K562 (cell line): ENCODE data around the gene POP7. TPM values are rescaled to one million over a fixed set of nuclear protein-coding genes. Genes with fewer than 3 reads are reported as not detected.

Experiments
- ARID1B ChIP-seq: fragments of 450-650 bp; IDR thresholded peaks from 2 replicates; pipeline ENCODE4 v1.6.1; 2016; ENCODE audit warnings: antibody characterized with exemption, mild to moderate bottlenecking, inconsistent platforms
- GTF2F1 ChIP-seq: IDR thresholded peaks from 2 replicates; pipeline ENCODE4 v1.6.1; 2011; ENCODE audit warnings: low read depth, low read length, improper control_type of control experiment
- MTF1 ChIP-seq: fragments of 250-450 bp; sonication (Bioruptor Pico); IDR thresholded peaks from 2 replicates; pipeline ENCODE4 v1.9.0; 2021; ENCODE audit warnings: moderate library complexity, mild to moderate bottlenecking, inconsistent platforms, borderline replicate concordance
- NONO ChIP-seq, 2 experiments: fragments of 200-400 bp in 1 of 2; fragments of 450-650 bp in 1 of 2; formaldehyde crosslinking in 1 of 2; IDR thresholded peaks; 2 replicates each; pipeline ENCODE4 v1.6.1; 2017; ENCODE audit warnings: low read depth in 2 of 2, mild to moderate bottlenecking in 2 of 2, moderate library complexity in 2 of 2, low read length in 1 of 2
- NUFIP1 ChIP-seq: fragments of 450-650 bp; IDR thresholded peaks from 2 replicates; pipeline ENCODE4 v1.6.1; 2018; ENCODE audit not compliant: partially characterized antibody
- POLR2G ChIP-seq: fragments of 200-400 bp; formaldehyde crosslinking; IDR thresholded peaks from 2 replicates; pipeline ENCODE4 v1.6.1; 2017; ENCODE audit warnings: low read depth, mild to moderate bottlenecking, antibody characterized with exemption, low read length, moderate library complexity
- SPI1 ChIP-seq: IDR thresholded peaks from 2 replicates; pipeline ENCODE4 v1.6.1; 2011; ENCODE audit warnings: low read depth, low read length, control low read depth, borderline replicate concordance
- ZBTB17 ChIP-seq: fragments of 450-650 bp; formaldehyde crosslinking; IDR thresholded peaks from 2 replicates; pipeline ENCODE4 v1.4.0; 2020; ENCODE audit warnings: mild to moderate bottlenecking
- ZNF12 ChIP-seq: sonication (generic); formaldehyde crosslinking; IDR thresholded peaks from 2 replicates; pipeline ENCODE4 v1.4.0; 2020; ENCODE audit warnings: mild to moderate bottlenecking, missing genetic modification reagents
- polyA plus RNA-seq, 8 experiments: library from polyadenylated mRNA; depleted of rRNA in 4 of 8; stranded (reverse) in 5 of 8; unstranded in 3 of 8; fragments of >200 nt; fragmentation: Nextera tagmentation in 2 of 8; fragmentation: Illumina TruSeq in 1 of 8; extraction: Ambion mirVana in 2 of 8; extraction: Trizol in 1 of 8; gene quantifications; 2 replicates each; pipeline versions ENCODE4 v1.2.1 to v1.2.3, GENCODE V29; 2011 to 2014; ENCODE audit warnings: inconsistent platforms in 1 of 8, missing spikeins in 1 of 8
- total RNA-seq, 7 experiments: library from RNA; depleted of rRNA in 6 of 7; stranded (reverse); fragments of >200 nt in 6 of 7; fragmentation: Illumina TruSeq in 2 of 7; extraction: Trizol in 2 of 7; gene quantifications; 2 replicates each; pipeline versions ENCODE4 v1.2.1 to v1.2.3, GENCODE V29; 2011 to 2021; ENCODE audit warnings: low replicate concordance in 1 of 7
- TF ChIP-seq, protein P1 (sequence below): sonication (generic); formaldehyde crosslinking; IDR thresholded peaks from 2 replicates; pipeline ENCODE4 v1.8.0; 2023; ENCODE audit warnings: mild to moderate bottlenecking, missing genetic modification reagents
- TF ChIP-seq, protein P2 (sequence below): fragments of 250-450 bp; sonication (Bioruptor Pico); IDR thresholded peaks from 2 replicates; pipeline ENCODE4 v1.8.0; 2022; ENCODE audit warnings: inconsistent platforms, mild to moderate bottlenecking, moderate library complexity, borderline replicate concordance
- TF ChIP-seq, protein P3 (sequence below): sonication (generic); formaldehyde crosslinking; IDR thresholded peaks from 2 replicates; pipeline ENCODE4 v1.8.0; 2023; ENCODE audit warnings: missing genetic modification reagents, mild to moderate bottlenecking, borderline replicate concordance

POP7 gene
- total and polyA plus RNA-seq, 9 of the 15 experiments (the other 6 are each of a cell fraction or from before 2014, with no cell fraction given), result 11.5 to 163 (median 68.9) TPM

DNA sequence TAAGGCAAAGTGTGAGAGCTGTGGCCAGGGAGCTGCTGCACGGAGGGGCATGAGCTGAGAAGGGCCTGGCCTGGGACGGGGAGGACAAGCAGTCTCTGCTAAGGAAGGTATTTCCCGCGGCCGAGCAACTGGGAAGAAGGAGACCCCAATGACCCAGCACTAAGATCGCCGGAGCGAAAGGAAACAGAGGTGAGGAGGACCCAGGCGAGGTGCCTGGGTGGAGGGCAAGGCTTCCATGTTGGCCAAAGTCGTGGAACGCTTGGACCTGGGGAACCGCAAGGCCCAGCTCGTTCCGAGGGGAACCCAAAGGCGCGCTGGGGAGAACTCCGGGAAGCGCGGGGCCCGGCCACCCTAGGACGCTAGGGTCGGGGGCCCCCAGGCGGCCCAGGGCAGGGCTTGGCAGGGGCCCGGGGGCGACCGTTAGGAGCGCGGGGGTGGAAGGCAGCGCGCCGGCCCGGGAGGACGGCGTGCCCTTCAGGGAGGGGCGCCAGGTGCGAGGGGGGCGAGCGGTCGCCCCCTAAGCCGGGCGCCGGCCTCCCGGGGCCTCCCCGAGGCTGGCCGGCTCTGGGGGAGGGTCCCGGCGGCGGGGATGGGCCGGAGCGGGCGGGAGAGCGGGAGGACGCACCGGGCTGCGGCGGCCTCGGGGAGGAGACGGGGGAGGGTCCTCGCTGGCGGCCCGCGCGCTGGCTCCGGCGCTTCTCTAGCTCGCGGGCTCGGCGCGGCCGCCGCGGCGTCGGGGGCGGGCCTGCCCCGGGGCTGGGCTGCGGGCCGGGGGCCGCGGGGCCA is 12.4 kb upstream of the POP7 start (continued):
- TF ChIP-seq, protein P1, sequence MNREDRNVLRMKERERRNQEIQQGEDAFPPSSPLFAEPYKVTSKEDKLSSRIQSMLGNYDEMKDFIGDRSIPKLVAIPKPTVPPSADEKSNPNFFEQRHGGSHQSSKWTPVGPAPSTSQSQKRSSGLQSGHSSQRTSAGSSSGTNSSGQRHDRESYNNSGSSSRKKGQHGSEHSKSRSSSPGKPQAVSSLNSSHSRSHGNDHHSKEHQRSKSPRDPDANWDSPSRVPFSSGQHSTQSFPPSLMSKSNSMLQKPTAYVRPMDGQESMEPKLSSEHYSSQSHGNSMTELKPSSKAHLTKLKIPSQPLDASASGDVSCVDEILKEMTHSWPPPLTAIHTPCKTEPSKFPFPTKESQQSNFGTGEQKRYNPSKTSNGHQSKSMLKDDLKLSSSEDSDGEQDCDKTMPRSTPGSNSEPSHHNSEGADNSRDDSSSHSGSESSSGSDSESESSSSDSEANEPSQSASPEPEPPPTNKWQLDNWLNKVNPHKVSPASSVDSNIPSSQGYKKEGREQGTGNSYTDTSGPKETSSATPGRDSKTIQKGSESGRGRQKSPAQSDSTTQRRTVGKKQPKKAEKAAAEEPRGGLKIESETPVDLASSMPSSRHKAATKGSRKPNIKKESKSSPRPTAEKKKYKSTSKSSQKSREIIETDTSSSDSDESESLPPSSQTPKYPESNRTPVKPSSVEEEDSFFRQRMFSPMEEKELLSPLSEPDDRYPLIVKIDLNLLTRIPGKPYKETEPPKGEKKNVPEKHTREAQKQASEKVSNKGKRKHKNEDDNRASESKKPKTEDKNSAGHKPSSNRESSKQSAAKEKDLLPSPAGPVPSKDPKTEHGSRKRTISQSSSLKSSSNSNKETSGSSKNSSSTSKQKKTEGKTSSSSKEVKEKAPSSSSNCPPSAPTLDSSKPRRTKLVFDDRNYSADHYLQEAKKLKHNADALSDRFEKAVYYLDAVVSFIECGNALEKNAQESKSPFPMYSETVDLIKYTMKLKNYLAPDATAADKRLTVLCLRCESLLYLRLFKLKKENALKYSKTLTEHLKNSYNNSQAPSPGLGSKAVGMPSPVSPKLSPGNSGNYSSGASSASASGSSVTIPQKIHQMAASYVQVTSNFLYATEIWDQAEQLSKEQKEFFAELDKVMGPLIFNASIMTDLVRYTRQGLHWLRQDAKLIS, result 0 out of 2 replicates have a peak, but pooled peaks have one; percentile 46
- TF ChIP-seq, protein P2, sequence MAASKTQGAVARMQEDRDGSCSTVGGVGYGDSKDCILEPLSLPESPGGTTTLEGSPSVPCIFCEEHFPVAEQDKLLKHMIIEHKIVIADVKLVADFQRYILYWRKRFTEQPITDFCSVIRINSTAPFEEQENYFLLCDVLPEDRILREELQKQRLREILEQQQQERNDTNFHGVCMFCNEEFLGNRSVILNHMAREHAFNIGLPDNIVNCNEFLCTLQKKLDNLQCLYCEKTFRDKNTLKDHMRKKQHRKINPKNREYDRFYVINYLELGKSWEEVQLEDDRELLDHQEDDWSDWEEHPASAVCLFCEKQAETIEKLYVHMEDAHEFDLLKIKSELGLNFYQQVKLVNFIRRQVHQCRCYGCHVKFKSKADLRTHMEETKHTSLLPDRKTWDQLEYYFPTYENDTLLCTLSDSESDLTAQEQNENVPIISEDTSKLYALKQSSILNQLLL (CRISPR knock-in tag), result no peak
- TF ChIP-seq ARID1B, result no peak
- 0 out of 4 replicates have a peak, but pooled peaks of 1 of the 2 experiments have one; percentile 35 for TF ChIP-seq NONO (IDR thresholded peaks at IDR 0.05; ENCODE audit: low read depth in 2 of 2, low read length in 1 of 2)
- no peak for TF ChIP-seq ZBTB17
- TF ChIP-seq, protein P3, sequence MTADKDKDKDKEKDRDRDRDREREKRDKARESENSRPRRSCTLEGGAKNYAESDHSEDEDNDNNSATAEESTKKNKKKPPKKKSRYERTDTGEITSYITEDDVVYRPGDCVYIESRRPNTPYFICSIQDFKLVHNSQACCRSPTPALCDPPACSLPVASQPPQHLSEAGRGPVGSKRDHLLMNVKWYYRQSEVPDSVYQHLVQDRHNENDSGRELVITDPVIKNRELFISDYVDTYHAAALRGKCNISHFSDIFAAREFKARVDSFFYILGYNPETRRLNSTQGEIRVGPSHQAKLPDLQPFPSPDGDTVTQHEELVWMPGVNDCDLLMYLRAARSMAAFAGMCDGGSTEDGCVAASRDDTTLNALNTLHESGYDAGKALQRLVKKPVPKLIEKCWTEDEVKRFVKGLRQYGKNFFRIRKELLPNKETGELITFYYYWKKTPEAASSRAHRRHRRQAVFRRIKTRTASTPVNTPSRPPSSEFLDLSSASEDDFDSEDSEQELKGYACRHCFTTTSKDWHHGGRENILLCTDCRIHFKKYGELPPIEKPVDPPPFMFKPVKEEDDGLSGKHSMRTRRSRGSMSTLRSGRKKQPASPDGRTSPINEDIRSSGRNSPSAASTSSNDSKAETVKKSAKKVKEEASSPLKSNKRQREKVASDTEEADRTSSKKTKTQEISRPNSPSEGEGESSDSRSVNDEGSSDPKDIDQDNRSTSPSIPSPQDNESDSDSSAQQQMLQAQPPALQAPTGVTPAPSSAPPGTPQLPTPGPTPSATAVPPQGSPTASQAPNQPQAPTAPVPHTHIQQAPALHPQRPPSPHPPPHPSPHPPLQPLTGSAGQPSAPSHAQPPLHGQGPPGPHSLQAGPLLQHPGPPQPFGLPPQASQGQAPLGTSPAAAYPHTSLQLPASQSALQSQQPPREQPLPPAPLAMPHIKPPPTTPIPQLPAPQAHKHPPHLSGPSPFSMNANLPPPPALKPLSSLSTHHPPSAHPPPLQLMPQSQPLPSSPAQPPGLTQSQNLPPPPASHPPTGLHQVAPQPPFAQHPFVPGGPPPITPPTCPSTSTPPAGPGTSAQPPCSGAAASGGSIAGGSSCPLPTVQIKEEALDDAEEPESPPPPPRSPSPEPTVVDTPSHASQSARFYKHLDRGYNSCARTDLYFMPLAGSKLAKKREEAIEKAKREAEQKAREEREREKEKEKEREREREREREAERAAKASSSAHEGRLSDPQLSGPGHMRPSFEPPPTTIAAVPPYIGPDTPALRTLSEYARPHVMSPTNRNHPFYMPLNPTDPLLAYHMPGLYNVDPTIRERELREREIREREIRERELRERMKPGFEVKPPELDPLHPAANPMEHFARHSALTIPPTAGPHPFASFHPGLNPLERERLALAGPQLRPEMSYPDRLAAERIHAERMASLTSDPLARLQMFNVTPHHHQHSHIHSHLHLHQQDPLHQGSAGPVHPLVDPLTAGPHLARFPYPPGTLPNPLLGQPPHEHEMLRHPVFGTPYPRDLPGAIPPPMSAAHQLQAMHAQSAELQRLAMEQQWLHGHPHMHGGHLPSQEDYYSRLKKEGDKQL, result 0 out of 2 replicates have a peak, but pooled peaks have one; percentile 56
- peak; percentile 73 for TF ChIP-seq POLR2G
- no peak for TF ChIP-seq MTF1
- TF ChIP-seq NUFIP1, result no peak
- TF ChIP-seq GTF2F1, result no peak
- no peak for TF ChIP-seq SPI1
- 0 out of 2 replicates have a peak, but pooled peaks have one; percentile 36 for TF ChIP-seq ZNF12 (CRISPR knock-in tag)
